GM12878 (cell line): ENCODE data around the gene MDFIC. TPM values are rescaled to one million over a fixed set of nuclear protein-coding genes. Genes with fewer than 3 reads are reported as not detected.

Source experiments
- ATAC-seq: fragments of 200-7000 bp; cut with Tn5 transposase; 3 replicates; pipeline ENCODE4 v1.9.1; 2020; ENCODE audit warnings: mild to moderate bottlenecking, moderate library complexity
- BruUV-seq: library from RNA; stranded (reverse); fragments of 400-500 nt; replicated peaks from 2 replicates; lab custom pipeline; 2021; lab: Mats Ljungman, UMichigan
- CTCF ChIA-PET: fragments of 300-600 bp; sonication (Branson Sonifier 250); formaldehyde crosslinking; extraction: SDS; loops from one replicate; lab custom pipeline; 2021; ENCODE audit warnings: inconsistent platforms; lab: Yijun Ruan, JAX
- POLR2A ChIA-PET: fragments of 350-600 bp; formaldehyde crosslinking; extraction: SDS; loops from one replicate; lab custom pipeline; 2021; ENCODE audit warnings: inconsistent platforms; lab: Charles Lee
- RAD21 ChIA-PET: fragments of 300-600 bp; sonication (Branson Sonifier 250); formaldehyde crosslinking; loops from one replicate; lab custom pipeline; 2023; ENCODE audit warnings: antibody characterized with exemption; ENCODE audit not compliant: unreplicated experiment; lab: Charles Lee
- SMC1A ChIA-PET: fragments of 300-600 bp; sonication (Branson Sonifier 250); formaldehyde crosslinking; loops from one replicate; lab custom pipeline; 2023; ENCODE audit not compliant: unreplicated experiment, uncharacterized antibody; lab: Charles Lee
- DNase-seq: peaks from one replicate; pipeline ENCODE4 v3.0.0-alpha.2; 2011; ENCODE audit warnings: low read depth, low spot score
- FAIRE-seq: peaks from 3 replicates; lab custom pipeline; 2011; peaks lifted over from hg19 to GRCh38; lab: Jason Lieb, UNC
- H2AFZ ChIP-seq: 2 replicates; pipeline ENCODE4 v1.6.0; 2011; ENCODE audit warnings: low read depth, low read length, control low read depth; ENCODE audit not compliant: control insufficient read depth
- H3K27ac ChIP-seq: 2 replicates; pipeline ENCODE4 v1.5.1; 2011; ENCODE audit warnings: control low read depth; ENCODE audit not compliant: control insufficient read depth, insufficient read depth
- H3K27me3 ChIP-seq, 2 experiments: replicated peaks in 1 of 2; 2 replicates each; pipeline versions ENCODE4 v1.6.0 to v1.6.1; 2011; ENCODE audit warnings: low read length in 1 of 2; ENCODE audit not compliant: control insufficient read depth in 2 of 2, insufficient read depth in 2 of 2
- H3K36me3 ChIP-seq, 2 experiments: 2 replicates each; pipeline ENCODE4 v1.5.1; 2011; ENCODE audit warnings: low read length in 1 of 2; ENCODE audit not compliant: control insufficient read depth in 2 of 2, insufficient read depth in 2 of 2
- H3K4me1 ChIP-seq: 2 replicates; pipeline ENCODE4 v1.6.1; 2011; ENCODE audit warnings: mild to moderate bottlenecking, low read length, moderate library complexity, mixed read lengths; ENCODE audit not compliant: control insufficient read depth, insufficient read depth
- H3K4me2 ChIP-seq: 2 replicates; pipeline ENCODE4 v1.6.0; 2011; ENCODE audit warnings: control low read depth; ENCODE audit not compliant: control insufficient read depth, insufficient read depth
- H3K4me3 ChIP-seq: fragments of 200-600 bp; sonication (generic); 2 replicates; pipeline ENCODE4 v1.5.1; 2016
- H3K79me2 ChIP-seq: 2 replicates; pipeline ENCODE4 v1.6.0; 2011; ENCODE audit warnings: low read length; ENCODE audit not compliant: control insufficient read depth, insufficient read depth
- H3K9ac ChIP-seq: 2 replicates; pipeline ENCODE4 v1.8.0; 2011; ENCODE audit warnings: low read length, control low read depth, mixed read lengths; ENCODE audit not compliant: control insufficient read depth, insufficient read depth
- H3K9me3 ChIP-seq: replicated peaks from 3 replicates; pipeline ENCODE4 v1.5.1; 2011; ENCODE audit warnings: mild to moderate bottlenecking, low read length; ENCODE audit not compliant: control insufficient read depth, insufficient read depth
- H4K20me1 ChIP-seq: 2 replicates; pipeline ENCODE4 v1.6.0; 2011; ENCODE audit not compliant: control insufficient read depth, insufficient read depth
- JUND ChIP-seq: IDR thresholded peaks from 2 replicates; pipeline ENCODE4 v1.6.1; 2012; ENCODE audit warnings: low read depth, mild to moderate bottlenecking, low read length, improper control_type of control experiment, moderate library complexity
- KAT2A ChIP-seq: conservative IDR thresholded peaks from 2 replicates; pipeline ENCODE4 v1.6.1; 2011; ENCODE audit warnings: low read depth, low read length; ENCODE audit not compliant: control insufficient read depth
- KDM1A ChIP-seq: fragments of 200-600 bp; sonication (generic); IDR thresholded peaks from 2 replicates; pipeline ENCODE4 v1.6.1; 2016; ENCODE audit warnings: borderline replicate concordance
- KLF5 ChIP-seq: fragments of 450-650 bp; IDR thresholded peaks from 2 replicates; pipeline ENCODE4 v1.6.1; 2014; ENCODE audit warnings: mild to moderate bottlenecking; ENCODE audit not compliant: partially characterized antibody
- LARP7 ChIP-seq: fragments of 450-650 bp; IDR thresholded peaks from 2 replicates; pipeline ENCODE4 v1.6.1; 2017; ENCODE audit warnings: mild to moderate bottlenecking
- MTA2 ChIP-seq: fragments of 450-650 bp; IDR thresholded peaks from 2 replicates; pipeline ENCODE4 v1.6.1; 2016; ENCODE audit warnings: low read depth, mild to moderate bottlenecking, moderate library complexity
- PAX5 ChIP-seq: IDR thresholded peaks from 2 replicates; pipeline ENCODE4 v1.6.1; 2011; ENCODE audit warnings: low read depth, low read length, borderline replicate concordance
- WGBS: methylation state at CpG from one replicate; pipeline ENCODE4 v1.1.6; 2016; ENCODE audit warnings: low lambda C conversion rate; ENCODE audit not compliant: insufficient replicate concordance, insufficient coverage; ENCODE audit errors: missing lambda C conversion rate; 5-methylcytosine and 5-hydroxymethylcytosine counted together
- in situ Hi-C: fragments of 300-500 bp; cut with MboI; formaldehyde crosslinking; loops from 9 replicates; pipeline ENCODE4 v1.14.3; 2018; ENCODE audit warnings: mixed read lengths
- intact Hi-C: fragments of 100-400 bp; cut with micrococcal nuclease; formaldehyde crosslinking; loops from one replicate; pipeline ENCODE4 v1.14.2; 2022; ENCODE audit not compliant: unreplicated experiment
- polyA plus RNA-seq, 11 experiments: library from polyadenylated mRNA; depleted of rRNA in 4 of 11; unstranded in 6 of 11; stranded (reverse) in 5 of 11; fragments of >200 nt; fragmentation: Nextera tagmentation in 4 of 11; fragmentation: Illumina TruSeq in 1 of 11; extraction: Ambion mirVana in 4 of 11; extraction: Trizol in 1 of 11; gene quantifications; 1 replicate in 1 of 11; 2 replicates in 10 of 11; pipeline versions ENCODE4 v1.2.1 to v1.2.3, GENCODE V29; 2011 to 2016; ENCODE audit warnings: inconsistent platforms in 2 of 11, missing spikeins in 2 of 11, low read depth in 1 of 11
- total RNA-seq, 4 experiments: library from RNA; depleted of rRNA in 3 of 4; stranded (reverse); fragments of >200 nt in 3 of 4; fragmentation: Illumina TruSeq in 1 of 4; extraction: Trizol in 1 of 4; gene quantifications; 2 replicates each; pipeline versions ENCODE4 v1.2.1 to v1.2.3, GENCODE V29; 2013 to 2021
- TF ChIP-seq, protein P1 (sequence below): fragments of 450-650 bp; formaldehyde crosslinking; IDR thresholded peaks from 2 replicates; pipeline ENCODE4 v1.5.0; 2022; ENCODE audit warnings: mild to moderate bottlenecking, missing genetic modification characterization
- TF ChIP-seq, protein P2 (sequence below): IDR thresholded peaks from 2 replicates; pipeline ENCODE4 v1.6.1; 2011; ENCODE audit warnings: low read depth, mild to moderate bottlenecking, low read length, moderate library complexity, borderline replicate concordance; ENCODE audit errors: extremely low read depth

MDFIC gene
- total and polyA plus RNA-seq, 10 of the 15 experiments (the other 5 are each of a cell fraction or from before 2014, with no cell fraction given): 7.3 to 58.4 (median 40.0) TPM

DNA sequence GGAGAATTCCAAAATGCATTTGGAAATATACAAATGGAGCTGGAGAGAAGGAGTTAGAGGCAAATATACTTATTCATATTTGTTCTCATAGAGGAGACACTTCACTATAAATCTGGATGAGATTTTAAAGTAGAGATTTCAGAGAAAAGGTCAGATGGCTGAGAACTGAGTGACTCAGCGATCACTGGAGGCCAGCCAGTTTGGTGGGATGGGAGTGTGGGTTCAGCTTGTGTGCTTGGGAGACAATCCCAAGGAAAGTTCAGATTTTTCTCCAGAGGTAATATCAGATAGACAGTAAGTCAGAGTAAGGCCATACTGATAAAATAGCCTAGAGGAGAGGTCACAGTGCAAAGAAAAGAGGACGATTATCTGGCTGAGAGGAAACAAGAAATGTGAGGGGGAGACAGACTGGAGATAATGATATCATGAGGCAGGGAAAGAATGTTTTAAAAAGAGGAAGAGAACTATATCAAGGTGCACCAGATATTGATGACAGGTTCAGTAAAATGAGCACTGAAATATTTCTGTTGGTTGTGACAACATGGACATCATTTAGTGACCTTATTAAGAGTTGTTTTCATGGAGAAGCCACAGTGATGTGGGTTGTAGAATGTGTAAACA is 67.0 kb downstream of the MDFIC start (continued):
- TF ChIP-seq KAT2A (no peak), MTA2 (no peak), KDM1A (no peak), KLF5 (no peak), JUND (no peak), PAX5 (no peak)
- TF ChIP-seq, protein P1, sequence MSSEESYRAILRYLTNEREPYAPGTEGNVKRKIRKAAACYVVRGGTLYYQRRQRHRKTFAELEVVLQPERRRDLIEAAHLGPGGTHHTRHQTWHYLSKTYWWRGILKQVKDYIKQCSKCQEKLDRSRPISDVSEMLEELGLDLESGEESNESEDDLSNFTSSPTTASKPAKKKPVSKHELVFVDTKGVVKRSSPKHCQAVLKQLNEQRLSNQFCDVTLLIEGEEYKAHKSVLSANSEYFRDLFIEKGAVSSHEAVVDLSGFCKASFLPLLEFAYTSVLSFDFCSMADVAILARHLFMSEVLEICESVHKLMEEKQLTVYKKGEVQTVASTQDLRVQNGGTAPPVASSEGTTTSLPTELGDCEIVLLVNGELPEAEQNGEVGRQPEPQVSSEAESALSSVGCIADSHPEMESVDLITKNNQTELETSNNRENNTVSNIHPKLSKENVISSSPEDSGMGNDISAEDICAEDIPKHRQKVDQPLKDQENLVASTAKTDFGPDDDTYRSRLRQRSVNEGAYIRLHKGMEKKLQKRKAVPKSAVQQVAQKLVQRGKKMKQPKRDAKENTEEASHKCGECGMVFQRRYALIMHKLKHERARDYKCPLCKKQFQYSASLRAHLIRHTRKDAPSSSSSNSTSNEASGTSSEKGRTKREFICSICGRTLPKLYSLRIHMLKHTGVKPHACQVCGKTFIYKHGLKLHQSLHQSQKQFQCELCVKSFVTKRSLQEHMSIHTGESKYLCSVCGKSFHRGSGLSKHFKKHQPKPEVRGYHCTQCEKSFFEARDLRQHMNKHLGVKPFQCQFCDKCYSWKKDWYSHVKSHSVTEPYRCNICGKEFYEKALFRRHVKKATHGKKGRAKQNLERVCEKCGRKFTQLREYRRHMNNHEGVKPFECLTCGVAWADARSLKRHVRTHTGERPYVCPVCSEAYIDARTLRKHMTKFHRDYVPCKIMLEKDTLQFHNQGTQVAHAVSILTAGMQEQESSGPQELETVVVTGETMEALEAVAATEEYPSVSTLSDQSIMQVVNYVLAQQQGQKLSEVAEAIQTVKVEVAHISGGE: no peak

DNA sequence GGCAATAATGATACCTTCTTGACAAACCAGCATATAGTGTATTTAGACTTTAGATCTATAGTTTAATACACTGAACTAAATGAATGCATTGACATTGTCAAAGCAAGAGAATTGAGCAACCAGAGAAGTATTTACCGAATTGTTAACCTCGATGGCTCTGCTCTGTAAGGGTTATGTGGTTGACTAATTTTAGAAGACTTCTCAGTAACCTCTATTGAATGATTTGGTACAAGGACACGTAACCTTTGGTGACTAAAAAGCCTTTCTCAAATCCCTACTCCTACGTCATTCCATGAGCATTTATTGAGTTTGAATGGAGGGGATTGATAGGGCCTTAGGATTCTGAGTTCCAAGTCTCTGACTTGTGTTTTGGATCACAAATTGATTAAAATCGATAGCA is 67.6 kb downstream of the MDFIC start:
- Histone ChIP-seq H3K36me3 (peaks cover 0 to 4% of the 10 kb centered on the region in 2 experiments; a peak in 1 of 4 replicates), H3K9me3 (peaks cover 2% of the 10 kb centered on the region), H3K27ac (no peak overlapping the region), H3K79me2 (no peaks in the 10 kb centered on the region; the same call in 1 of the 2 replicates), H3K4me3 (no peak overlapping the region), H2AFZ (no peak overlapping the region), H3K27me3 (no peaks in the 10 kb centered on the region), H3K4me1 (no peaks in the 10 kb centered on the region), H3K4me2 (no peak overlapping the region), H3K9ac (no peak overlapping the region), H4K20me1 (no peaks in the 10 kb centered on the region)
- CTCF ChIA-PET: interaction anchor here (1.0 to 1.5 kb wide), 3 partner anchors 14 to 124 kb away, joined by 3 to 5 read pairs (median 4); no protein-coding TSS in a partner anchor
- SMC1A ChIA-PET: interaction anchor here (0.8 kb wide), 1 partner anchor 16 kb away, joined by 3 read pairs; no protein-coding TSS in a partner anchor
- intact Hi-C loops: no loop called here
- RAD21 ChIA-PET: no interaction called here
- in situ Hi-C loops: no loop called here
- FAIRE-seq (no peak), DNase-seq (no peak), ATAC-seq (no peak)
- BruUV-seq: no TSS peak
- whole genome bisulfite sequencing: 98% methylated on average over 5 of the region's 5 CpGs
- POLR2A ChIA-PET: no interaction called here
- TF ChIP-seq, protein P2, sequence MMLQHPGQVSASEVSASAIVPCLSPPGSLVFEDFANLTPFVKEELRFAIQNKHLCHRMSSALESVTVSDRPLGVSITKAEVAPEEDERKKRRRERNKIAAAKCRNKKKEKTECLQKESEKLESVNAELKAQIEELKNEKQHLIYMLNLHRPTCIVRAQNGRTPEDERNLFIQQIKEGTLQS: no peak
- no peak for TF ChIP-seq LARP7
